Endometrial microvascular endothelial cells (primary cell): Measurements from ENCODE around the gene XYLT1. TPM values are rescaled to one million over a fixed set of nuclear protein-coding genes. Genes with fewer than 3 reads are reported as not detected.
"Not testable (repeated sequence)": the region's sequence is repeated elsewhere in the genome, so short reads cannot be mapped to it uniquely, and the experiment has no call there.

Source experiments
- in situ Hi-C: cut with HindIII; loops from 2 replicates; pipeline ENCODE4 v1.10.0; 2017; ENCODE audit warnings: low sequenced_read_pairs, low pct_unique_long_range_greater_than_20kb; ENCODE audit errors: inconsistent ontology term
- total RNA-seq: library from RNA; depleted of rRNA; stranded (reverse); fragments of >200 nt; gene quantifications from one replicate; pipeline ENCODE4 v1.2.3, GENCODE V29; 2015; ENCODE audit errors: inconsistent ontology term

XYLT1 gene
- total RNA-seq, 1 donor from 2014 or later, result 0.09 TPM

GRCh38 chr16:17306211-17306610, 164.5 kb downstream of the XYLT1 start:
- in situ Hi-C loops, result not testable (repeated sequence)

GRCh38 chr16:17305694-17306093, 165.1 kb downstream of the XYLT1 start:
- in situ Hi-C loops, result no loop called here

GRCh38 chr16:17304491-17305119, 166.2 kb downstream of the XYLT1 start:
- in situ Hi-C loops, result no loop called here

GRCh38 chr16:17304106-17304490, 166.7 kb downstream of the XYLT1 start:
- in situ Hi-C loops, result no loop called here

GRCh38 chr16:17303101-17303500, 167.7 kb downstream of the XYLT1 start:
- in situ Hi-C loops, result no loop called here

- in situ Hi-C loops, result no loop called here
Measured at GRCh38 chr16:17302620-17303019, 168.1 kb downstream of the XYLT1 start.

- in situ Hi-C loops, result no loop called here
Measured at GRCh38 chr16:17302214-17302613, 168.5 kb downstream of the XYLT1 start.

- in situ Hi-C loops, result no loop called here
Measured at GRCh38 chr16:17301593-17302135, 169.1 kb downstream of the XYLT1 start.

GRCh38 chr16:17301184-17301583, 169.6 kb downstream of the XYLT1 start:
- in situ Hi-C loops, result no loop called here

- in situ Hi-C loops, result no loop called here
Measured at GRCh38 chr16:17299790-17300189, 171.0 kb downstream of the XYLT1 start.

GRCh38 chr16:17298238-17298637, 172.5 kb downstream of the XYLT1 start:
- in situ Hi-C loops, result no loop called here

GRCh38 chr16:17296431-17296830, 174.3 kb downstream of the XYLT1 start:
- in situ Hi-C loops, result no loop called here

- in situ Hi-C loops, result no loop called here
Measured at GRCh38 chr16:17295948-17296347, 174.8 kb downstream of the XYLT1 start.

- in situ Hi-C loops, result no loop called here
Measured at GRCh38 chr16:17294856-17295255, 175.9 kb downstream of the XYLT1 start.

- in situ Hi-C loops, result no loop called here
Measured at GRCh38 chr16:17293813-17294558, 176.8 kb downstream of the XYLT1 start.

GRCh38 chr16:17291289-17291688, 179.5 kb downstream of the XYLT1 start:
- in situ Hi-C loops, result no loop called here

- in situ Hi-C loops, result no loop called here
Measured at GRCh38 chr16:17289674-17290635, 180.8 kb downstream of the XYLT1 start.

GRCh38 chr16:17289050-17289449, 181.7 kb downstream of the XYLT1 start:
- in situ Hi-C loops, result no loop called here

- in situ Hi-C loops, result no loop called here
Measured at GRCh38 chr16:17287166-17287800, 183.5 kb downstream of the XYLT1 start.
